Neutrophil (primary cell): ENCODE data around the gene ZFPL1.

Experiments used
- H3K27ac ChIP-seq: fragments of 200-600 bp; sonication (generic); 2 replicates; pipeline ENCODE4 v1.5.1; 2016; ENCODE audit warnings: mild to moderate bottlenecking, moderate library complexity
- H3K27me3 ChIP-seq: fragments of 200-600 bp; sonication (generic); 2 replicates; pipeline ENCODE4 v1.6.0; 2016; ENCODE audit warnings: mild to moderate bottlenecking
- H3K36me3 ChIP-seq: fragments of 200-600 bp; sonication (generic); 2 replicates; pipeline ENCODE4 v1.5.1; 2017
- H3K4me1 ChIP-seq, 2 experiments: fragments of 200-600 bp in 1 of 2; sonication (generic) in 1 of 2; 1 replicate in 1 of 2; 2 replicates in 1 of 2; pipeline versions ENCODE4 v1.5.1 to v1.6.1; 2013 to 2016; ENCODE audit warnings: low read depth in 1 of 2, low read length in 1 of 2, mild to moderate bottlenecking in 1 of 2, moderate library complexity in 1 of 2; ENCODE audit not compliant: control insufficient read depth in 1 of 2, insufficient read depth in 1 of 2
- H3K4me3 ChIP-seq, 2 experiments: fragments of 200-600 bp in 1 of 2; sonication (generic) in 1 of 2; 1 replicate in 1 of 2; 2 replicates in 1 of 2; pipeline ENCODE4 v1.5.1; 2013 to 2016; ENCODE audit warnings: low read depth in 1 of 2, low read length in 1 of 2, mild to moderate bottlenecking in 1 of 2, moderate library complexity in 1 of 2
- H3K9me3 ChIP-seq: fragments of 200-600 bp; sonication (generic); 2 replicates; pipeline ENCODE4 v1.5.1; 2016
- TF ChIP-seq, protein P1 (sequence below): fragments of 200-600 bp; sonication (generic); IDR thresholded peaks from 2 replicates; pipeline ENCODE4 v1.5.1; 2016; ENCODE audit warnings: antibody characterized with exemption

ZFPL1 gene

DNA sequence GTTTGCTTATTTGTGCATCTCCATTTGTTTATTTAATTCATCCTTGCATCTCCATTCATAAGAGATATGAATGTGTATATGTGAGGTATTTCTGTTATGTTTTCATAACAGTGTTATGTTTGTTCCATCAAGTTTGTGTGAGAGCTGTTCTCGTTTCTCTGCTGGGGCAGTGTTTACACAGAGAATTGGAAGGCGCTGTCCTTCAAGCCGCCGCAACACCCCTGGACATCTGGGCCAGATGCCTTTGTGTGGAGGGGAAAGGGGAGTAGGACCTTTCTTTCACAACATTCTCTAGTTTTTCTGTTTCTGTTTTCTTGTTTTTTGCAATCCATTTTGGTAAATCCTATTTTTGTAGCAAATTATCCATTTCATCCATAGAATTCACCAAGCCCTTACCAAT, 20.6 kb downstream of the ZFPL1 start:
- Histone ChIP-seq H3K9me3 (no peaks in the 10 kb centered on the region), H3K36me3 (peaks cover 26% of the 10 kb centered on the region), H3K4me3 (no peak overlapping the region), H3K27ac (no peak overlapping the region), H3K4me1 (no peaks in the 10 kb centered on the region), H3K27me3 (no peaks in the 10 kb centered on the region)
- TF ChIP-seq, protein P1, sequence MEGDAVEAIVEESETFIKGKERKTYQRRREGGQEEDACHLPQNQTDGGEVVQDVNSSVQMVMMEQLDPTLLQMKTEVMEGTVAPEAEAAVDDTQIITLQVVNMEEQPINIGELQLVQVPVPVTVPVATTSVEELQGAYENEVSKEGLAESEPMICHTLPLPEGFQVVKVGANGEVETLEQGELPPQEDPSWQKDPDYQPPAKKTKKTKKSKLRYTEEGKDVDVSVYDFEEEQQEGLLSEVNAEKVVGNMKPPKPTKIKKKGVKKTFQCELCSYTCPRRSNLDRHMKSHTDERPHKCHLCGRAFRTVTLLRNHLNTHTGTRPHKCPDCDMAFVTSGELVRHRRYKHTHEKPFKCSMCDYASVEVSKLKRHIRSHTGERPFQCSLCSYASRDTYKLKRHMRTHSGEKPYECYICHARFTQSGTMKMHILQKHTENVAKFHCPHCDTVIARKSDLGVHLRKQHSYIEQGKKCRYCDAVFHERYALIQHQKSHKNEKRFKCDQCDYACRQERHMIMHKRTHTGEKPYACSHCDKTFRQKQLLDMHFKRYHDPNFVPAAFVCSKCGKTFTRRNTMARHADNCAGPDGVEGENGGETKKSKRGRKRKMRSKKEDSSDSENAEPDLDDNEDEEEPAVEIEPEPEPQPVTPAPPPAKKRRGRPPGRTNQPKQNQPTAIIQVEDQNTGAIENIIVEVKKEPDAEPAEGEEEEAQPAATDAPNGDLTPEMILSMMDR: no peak

DNA sequence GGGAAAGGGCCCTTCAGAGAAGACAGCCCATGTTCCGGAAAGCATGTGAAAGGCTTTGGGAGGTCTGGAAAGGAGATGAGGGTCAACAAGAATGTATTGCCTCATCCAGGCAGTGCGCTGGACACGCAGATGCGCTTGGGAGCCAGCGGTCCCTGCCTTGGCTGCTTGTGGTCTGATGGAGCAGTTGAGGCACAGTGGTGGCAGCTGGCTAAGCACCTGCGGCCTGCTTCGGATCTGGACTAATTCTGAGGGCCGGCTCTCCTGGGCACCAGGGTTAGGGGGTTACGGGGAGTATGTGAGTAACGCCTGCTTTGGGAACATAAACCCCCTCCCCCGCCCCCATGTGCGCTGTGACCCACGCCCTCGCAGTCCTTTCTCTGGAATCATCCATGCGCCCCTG, 23.1 kb downstream of the ZFPL1 start:
- Histone ChIP-seq H3K4me3 (no peak overlapping the region), H3K4me1 (peaks cover 20% of the 10 kb centered on the region in 2 experiments), H3K27me3 (peaks cover 3% of the 10 kb centered on the region), H3K9me3 (no peaks in the 10 kb centered on the region), H3K36me3 (peaks cover 30% of the 10 kb centered on the region), H3K27ac (no peak overlapping the region)
- TF ChIP-seq, protein P1: no peak

DNA sequence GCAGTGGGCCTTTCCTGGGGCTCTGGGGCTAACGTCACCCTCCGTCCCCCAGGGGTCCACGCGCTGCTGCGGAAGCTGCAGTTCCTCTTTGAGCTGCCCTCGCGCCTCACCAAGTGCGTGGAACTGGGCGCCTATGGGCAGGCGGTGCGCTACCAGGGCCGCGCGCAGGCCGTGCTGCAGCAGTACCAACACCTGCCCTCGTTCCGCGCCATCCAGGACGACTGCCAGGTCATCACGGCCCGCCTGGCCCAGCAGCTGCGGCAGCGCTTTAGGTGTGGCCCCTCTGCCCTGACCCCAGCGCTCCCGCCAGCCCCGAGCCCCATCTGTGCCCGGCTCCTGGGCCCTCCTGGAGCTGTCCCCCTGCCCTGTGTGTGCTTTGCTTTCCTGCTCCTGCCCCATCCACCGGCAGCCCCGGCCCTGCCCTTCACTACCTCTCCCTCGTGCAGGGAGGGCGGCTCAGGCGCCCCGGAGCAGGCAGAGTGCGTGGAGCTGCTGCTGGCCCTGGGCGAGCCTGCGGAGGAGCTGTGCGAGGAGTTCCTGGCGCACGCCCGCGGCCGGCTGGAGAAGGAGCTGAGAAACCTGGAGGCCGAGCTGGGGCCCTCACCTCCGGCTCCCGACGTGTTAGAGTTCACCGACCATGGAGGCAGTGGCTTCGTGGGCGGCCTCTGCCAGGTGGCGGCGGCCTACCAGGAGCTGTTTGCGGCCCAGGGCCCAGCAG, 23.9 kb downstream of the ZFPL1 start:
- Histone ChIP-seq H3K36me3 (peaks cover 30% of the 10 kb centered on the region), H3K4me3 (no peak overlapping the region), H3K27ac (no peak overlapping the region), H3K9me3 (no peaks in the 10 kb centered on the region), H3K4me1 (peaks cover 28 to 29% of the 10 kb centered on the region in 2 experiments), H3K27me3 (peaks cover 11% of the 10 kb centered on the region)
- TF ChIP-seq, protein P1: no peak

DNA sequence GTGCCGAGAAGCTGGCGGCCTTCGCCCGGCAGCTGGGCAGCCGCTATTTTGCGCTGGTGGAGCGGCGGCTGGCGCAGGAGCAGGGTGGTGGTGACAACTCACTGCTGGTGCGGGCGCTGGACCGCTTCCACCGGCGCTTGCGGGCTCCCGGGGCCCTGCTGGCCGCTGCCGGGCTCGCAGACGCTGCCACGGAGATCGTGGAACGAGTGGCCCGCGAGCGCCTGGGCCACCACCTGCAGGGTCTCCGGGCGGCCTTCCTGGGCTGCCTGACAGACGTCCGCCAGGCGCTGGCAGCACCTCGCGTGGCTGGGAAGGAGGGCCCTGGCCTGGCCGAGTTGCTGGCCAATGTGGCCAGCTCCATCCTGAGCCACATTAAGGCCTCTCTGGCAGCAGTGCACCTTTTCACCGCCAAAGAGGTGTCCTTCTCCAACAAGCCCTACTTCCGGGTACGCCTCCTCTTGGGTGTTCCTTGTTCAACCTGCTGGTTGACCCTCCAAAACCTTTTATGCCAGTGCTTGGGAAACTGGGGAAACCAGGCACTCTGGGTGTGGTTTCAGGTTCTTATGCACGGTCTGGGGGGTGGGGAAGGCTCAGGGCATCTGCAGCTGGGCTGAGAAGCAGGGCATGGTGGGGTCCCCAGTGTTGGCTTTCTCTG, 24.6 kb downstream of the ZFPL1 start:
- peaks cover 35% of the 10 kb centered on the region in 2 experiments for H3K4me1 ChIP-seq
- H3K27me3 ChIP-seq: peaks cover 18% of the 10 kb centered on the region
- H3K27ac ChIP-seq: no peak overlapping the region
- peaks cover 30% of the 10 kb centered on the region for H3K36me3 ChIP-seq
- no peak overlapping the region for H3K4me3 ChIP-seq
- TF ChIP-seq, protein P1: no peak
- no peaks in the 10 kb centered on the region for H3K9me3 ChIP-seq

DNA sequence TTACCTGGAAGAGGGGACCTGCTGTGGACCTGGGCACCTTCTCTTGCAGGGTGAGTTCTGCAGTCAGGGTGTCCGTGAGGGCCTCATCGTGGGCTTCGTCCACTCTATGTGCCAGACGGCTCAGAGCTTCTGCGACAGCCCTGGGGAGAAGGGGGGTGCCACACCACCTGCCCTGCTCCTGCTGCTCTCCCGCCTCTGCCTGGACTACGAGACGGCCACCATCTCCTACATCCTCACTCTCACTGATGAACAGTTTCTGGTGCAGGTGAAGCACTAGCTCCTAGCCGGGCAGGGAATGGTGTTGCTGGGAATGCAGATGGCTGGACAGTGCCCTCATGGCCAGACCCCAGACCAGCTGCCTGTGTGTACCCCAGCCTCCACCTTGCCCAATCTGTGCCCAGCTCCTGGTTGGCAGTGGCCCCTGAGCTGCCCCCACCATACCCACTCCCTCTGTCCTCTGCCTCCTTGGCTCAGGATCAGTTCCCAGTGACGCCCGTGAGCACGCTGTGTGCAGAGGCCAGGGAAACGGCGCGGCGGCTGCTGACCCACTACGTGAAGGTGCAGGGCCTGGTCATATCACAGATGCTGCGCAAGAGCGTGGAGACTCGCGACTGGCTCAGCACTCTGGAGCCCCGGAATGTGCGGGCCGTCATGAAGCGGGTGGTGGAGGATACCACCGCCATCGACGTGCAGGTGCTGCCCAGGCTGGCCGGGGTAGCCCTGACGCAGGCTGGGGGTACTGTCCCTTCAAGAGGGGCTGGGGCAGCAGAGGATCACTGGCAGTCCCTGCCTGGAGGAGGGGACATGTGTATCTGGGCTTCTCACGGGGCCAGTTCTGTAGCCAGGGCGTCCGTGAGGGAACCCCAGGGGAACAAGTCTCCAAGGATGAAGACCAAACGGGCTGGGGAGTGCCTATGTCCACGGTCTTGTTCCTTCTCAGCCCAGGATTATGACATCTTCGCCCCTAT, 25.5 kb downstream of the ZFPL1 start:
- H3K36me3 ChIP-seq: peaks cover 30% of the 10 kb centered on the region
- TF ChIP-seq, protein P1: no peak
- H3K4me1 ChIP-seq: peaks cover 35 to 36% of the 10 kb centered on the region in 2 experiments
- H3K27ac ChIP-seq: no peak overlapping the region
- no peaks in the 10 kb centered on the region for H3K9me3 ChIP-seq
- no peak overlapping the region for H3K4me3 ChIP-seq
- peaks cover 26% of the 10 kb centered on the region for H3K27me3 ChIP-seq
